ENCODE measurements around the gene COLEC12. TPM values are rescaled to one million over a fixed set of nuclear protein-coding genes. Genes with fewer than 3 reads are reported as not detected.

COLEC12 gene
- total RNA-seq, 2 experiments from 2014 or later: not detected

DNA sequence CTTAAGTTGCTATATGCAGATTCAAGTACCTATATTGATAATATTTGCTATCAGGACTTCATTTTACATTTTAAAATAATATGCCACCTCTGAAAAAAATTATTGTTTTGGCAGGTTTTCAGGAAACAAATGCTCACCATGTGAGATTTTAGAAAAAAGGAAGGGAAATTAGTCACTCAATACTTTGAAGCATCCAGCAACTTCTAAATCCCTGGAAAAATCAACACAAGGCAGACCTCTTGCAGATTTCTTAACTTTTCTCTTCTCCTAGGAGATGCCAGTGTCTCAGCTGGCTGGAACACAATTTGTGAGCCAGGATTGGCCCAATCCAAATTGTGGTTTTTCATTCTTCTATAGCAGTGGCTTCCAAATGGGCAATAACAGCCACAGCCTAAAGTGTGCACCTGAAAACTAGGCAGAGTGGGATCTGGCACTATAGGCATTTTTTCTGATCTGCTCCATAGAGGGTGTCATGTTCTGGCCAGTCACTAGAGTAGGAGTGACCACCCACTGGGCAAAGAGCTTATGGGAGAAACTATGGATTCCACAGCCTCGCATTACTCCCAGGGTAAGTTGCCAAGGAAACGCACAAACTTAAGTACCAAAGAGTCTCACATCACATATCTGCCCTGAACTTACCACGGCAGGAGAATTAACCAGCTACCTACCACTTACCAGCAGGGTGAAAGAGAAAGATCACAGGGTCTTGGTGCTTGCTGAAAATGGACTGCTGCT is 204.6 kb downstream of the COLEC12 start:
- intact Hi-C loops (cut with DNase I, micrococcal nuclease): no loop called here
- H3K4me1 ChIP-seq (ENCODE audit: insufficient read depth, low read length): no peaks in the 10 kb centered on the region
- H3K36me3 ChIP-seq (ENCODE audit: insufficient read depth, low read length): no peaks in the 10 kb centered on the region
- no peak overlapping the region for H3K4me3 ChIP-seq (ENCODE audit: low read length)
- Mint-ChIP-seq H3K27me3 (peaks cover 12% of the 10 kb centered on the region), H3K36me3 (ENCODE audit: low read depth) (no peaks in the 10 kb centered on the region), H3K4me3 (no peak overlapping the region), H3K9me3 (peaks cover 4% of the 10 kb centered on the region), H3K27ac (no peak overlapping the region), H3K4me1 (ENCODE audit: low read depth) (no peaks in the 10 kb centered on the region)
- no peak overlapping the region for H3K27ac ChIP-seq (ENCODE audit: low read depth in 1 of 2, low read length in 2 of 2)
- POLR2A ChIA-PET: no interaction called here
- no peak for DNase-seq
- CTCF ChIA-PET: no interaction called here
- no peak for ATAC-seq (ENCODE audit: poor library complexity)
- TF ChIP-seq, protein P1, sequence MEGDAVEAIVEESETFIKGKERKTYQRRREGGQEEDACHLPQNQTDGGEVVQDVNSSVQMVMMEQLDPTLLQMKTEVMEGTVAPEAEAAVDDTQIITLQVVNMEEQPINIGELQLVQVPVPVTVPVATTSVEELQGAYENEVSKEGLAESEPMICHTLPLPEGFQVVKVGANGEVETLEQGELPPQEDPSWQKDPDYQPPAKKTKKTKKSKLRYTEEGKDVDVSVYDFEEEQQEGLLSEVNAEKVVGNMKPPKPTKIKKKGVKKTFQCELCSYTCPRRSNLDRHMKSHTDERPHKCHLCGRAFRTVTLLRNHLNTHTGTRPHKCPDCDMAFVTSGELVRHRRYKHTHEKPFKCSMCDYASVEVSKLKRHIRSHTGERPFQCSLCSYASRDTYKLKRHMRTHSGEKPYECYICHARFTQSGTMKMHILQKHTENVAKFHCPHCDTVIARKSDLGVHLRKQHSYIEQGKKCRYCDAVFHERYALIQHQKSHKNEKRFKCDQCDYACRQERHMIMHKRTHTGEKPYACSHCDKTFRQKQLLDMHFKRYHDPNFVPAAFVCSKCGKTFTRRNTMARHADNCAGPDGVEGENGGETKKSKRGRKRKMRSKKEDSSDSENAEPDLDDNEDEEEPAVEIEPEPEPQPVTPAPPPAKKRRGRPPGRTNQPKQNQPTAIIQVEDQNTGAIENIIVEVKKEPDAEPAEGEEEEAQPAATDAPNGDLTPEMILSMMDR (IDR thresholded peaks at IDR 0.05): no peak
- H3K27me3 ChIP-seq (ENCODE audit: control insufficient read depth in 1 of 2, insufficient read depth in 2 of 2, low read length in 2 of 2): no peaks in the 10 kb centered on the region
- no peaks in the 10 kb centered on the region for H3K9me3 ChIP-seq (ENCODE audit: control insufficient read depth in 1 of 2, insufficient read depth in 1 of 2, low read length in 2 of 2)

DNA sequence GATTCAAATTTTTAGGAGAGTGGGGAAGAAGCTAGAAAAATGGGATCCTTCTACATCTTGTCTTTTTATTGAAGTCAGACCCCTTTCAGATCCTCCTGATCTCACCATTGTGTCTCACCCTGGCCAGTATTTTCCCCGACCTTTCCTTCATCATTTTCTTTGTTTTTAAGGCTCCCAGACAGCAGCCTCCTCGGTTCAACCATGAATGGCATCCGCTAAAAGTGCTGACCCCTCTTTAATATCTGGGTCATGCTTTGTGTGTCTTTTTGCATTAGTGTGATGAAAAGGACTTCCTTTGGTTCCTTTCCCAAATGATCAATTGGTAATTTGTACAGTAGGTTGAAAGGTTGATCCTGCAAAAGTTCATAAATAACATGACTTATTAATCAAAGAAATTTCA is 205.9 kb downstream of the COLEC12 start:
- CTCF ChIA-PET: no interaction called here
- Histone ChIP-seq H3K9me3 (ENCODE audit: control insufficient read depth in 1 of 2, insufficient read depth in 1 of 2, low read length in 2 of 2) (no peaks in the 10 kb centered on the region), H3K4me3 (ENCODE audit: low read length) (no peak overlapping the region), H3K4me1 (ENCODE audit: insufficient read depth, low read length) (no peaks in the 10 kb centered on the region), H3K36me3 (ENCODE audit: insufficient read depth, low read length) (no peaks in the 10 kb centered on the region), H3K27ac (ENCODE audit: low read depth in 1 of 2, low read length in 2 of 2) (no peak overlapping the region), H3K27me3 (ENCODE audit: control insufficient read depth in 1 of 2, insufficient read depth in 2 of 2, low read length in 2 of 2) (no peaks in the 10 kb centered on the region)
- no peak for DNase-seq
- H3K27me3 Mint-ChIP-seq: peaks cover 23% of the 10 kb centered on the region
- H3K4me1 Mint-ChIP-seq (ENCODE audit: low read depth): no peaks in the 10 kb centered on the region
- intact Hi-C loops (cut with DNase I, micrococcal nuclease): no loop called here
- H3K4me3 Mint-ChIP-seq: no peak overlapping the region
- no peak overlapping the region for H3K27ac Mint-ChIP-seq
- ATAC-seq (ENCODE audit: poor library complexity): no peak
- no peaks in the 10 kb centered on the region for H3K36me3 Mint-ChIP-seq (ENCODE audit: low read depth)
- POLR2A ChIA-PET: no interaction called here
- H3K9me3 Mint-ChIP-seq: peaks cover 4% of the 10 kb centered on the region
- TF ChIP-seq, protein P1 (IDR thresholded peaks at IDR 0.05): no peak

DNA sequence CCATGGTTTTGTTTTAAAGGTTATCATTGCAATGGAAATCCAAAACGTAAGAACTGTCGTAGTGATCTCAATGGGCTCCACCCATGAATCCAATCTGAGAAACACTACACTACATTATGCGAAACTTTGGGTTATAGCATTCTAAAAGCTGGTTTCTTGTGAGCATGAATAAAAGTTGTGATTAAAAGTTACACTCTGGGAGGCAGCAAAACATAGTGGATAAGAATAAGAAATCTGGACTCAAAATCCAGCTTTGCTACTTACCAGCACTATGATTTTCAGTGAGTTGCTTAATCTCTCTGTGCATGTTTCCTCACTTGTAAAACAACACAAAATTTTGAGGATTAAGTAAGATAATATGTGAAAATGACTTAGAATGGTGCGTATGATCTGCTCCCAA is 207.0 kb downstream of the COLEC12 start:
- no peak overlapping the region for H3K4me3 ChIP-seq (ENCODE audit: low read length)
- intact Hi-C loops (cut with DNase I, micrococcal nuclease): no loop called here
- TF ChIP-seq, protein P1 (IDR thresholded peaks at IDR 0.05): no peak
- DNase-seq: no peak
- Mint-ChIP-seq H3K9me3 (peaks cover 4% of the 10 kb centered on the region), H3K4me3 (no peak overlapping the region), H3K36me3 (ENCODE audit: low read depth) (no peaks in the 10 kb centered on the region), H3K27me3 (peaks cover 23% of the 10 kb centered on the region), H3K27ac (no peak overlapping the region), H3K4me1 (ENCODE audit: low read depth) (no peaks in the 10 kb centered on the region)
- POLR2A ChIA-PET: no interaction called here
- no peak overlapping the region for H3K27ac ChIP-seq (ENCODE audit: low read depth in 1 of 2, low read length in 2 of 2)
- ATAC-seq (ENCODE audit: poor library complexity): no peak
- H3K36me3 ChIP-seq (ENCODE audit: insufficient read depth, low read length): no peaks in the 10 kb centered on the region
- H3K9me3 ChIP-seq (ENCODE audit: control insufficient read depth in 1 of 2, insufficient read depth in 1 of 2, low read length in 2 of 2): no peaks in the 10 kb centered on the region
- H3K4me1 ChIP-seq (ENCODE audit: insufficient read depth, low read length): no peaks in the 10 kb centered on the region
- CTCF ChIA-PET: no interaction called here
- no peaks in the 10 kb centered on the region for H3K27me3 ChIP-seq (ENCODE audit: control insufficient read depth in 1 of 2, insufficient read depth in 2 of 2, low read length in 2 of 2)

All from CD4-positive, alpha-beta T cell (primary cell).